ENCODE measurements around the gene IFT57. TPM values are rescaled to one million over a fixed set of nuclear protein-coding genes. Genes with fewer than 3 reads are reported as not detected.
"Not testable (repeated sequence)": the region's sequence is repeated elsewhere in the genome, so short reads cannot be mapped to it uniquely, and the experiment has no call there.

IFT57 gene
- total RNA-seq, 1 donor, result 74.9 TPM

DNA sequence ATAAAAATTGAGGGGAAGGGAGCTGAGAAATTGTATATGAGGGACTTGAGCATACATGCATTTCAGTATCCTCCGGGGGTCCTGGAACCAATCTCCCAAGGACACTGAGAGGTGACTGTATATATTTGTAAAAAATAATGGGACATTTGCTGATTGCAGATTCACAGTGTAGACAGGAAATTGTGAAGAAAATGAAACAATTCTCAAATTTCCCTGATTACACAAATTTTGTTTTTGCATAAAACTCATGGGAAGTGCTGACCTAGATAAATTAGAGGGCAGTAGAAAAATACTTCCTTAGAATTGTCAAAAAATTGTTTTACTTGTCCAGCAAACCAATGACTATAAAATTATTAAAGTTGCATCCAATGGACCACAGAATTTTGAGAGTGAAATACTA lies 64.0 kb downstream of the IFT57 start:
- H3K27ac ChIP-seq (ENCODE audit: low read depth, low read length), result no peak overlapping the region
- H3K36me3 ChIP-seq (ENCODE audit: insufficient read depth, low read length), result peaks cover 7% of the 10 kb centered on the region
- H3K4me1 ChIP-seq (ENCODE audit: insufficient read depth, low read length), result peaks cover 17% of the 10 kb centered on the region
- TF ChIP-seq, protein P1, sequence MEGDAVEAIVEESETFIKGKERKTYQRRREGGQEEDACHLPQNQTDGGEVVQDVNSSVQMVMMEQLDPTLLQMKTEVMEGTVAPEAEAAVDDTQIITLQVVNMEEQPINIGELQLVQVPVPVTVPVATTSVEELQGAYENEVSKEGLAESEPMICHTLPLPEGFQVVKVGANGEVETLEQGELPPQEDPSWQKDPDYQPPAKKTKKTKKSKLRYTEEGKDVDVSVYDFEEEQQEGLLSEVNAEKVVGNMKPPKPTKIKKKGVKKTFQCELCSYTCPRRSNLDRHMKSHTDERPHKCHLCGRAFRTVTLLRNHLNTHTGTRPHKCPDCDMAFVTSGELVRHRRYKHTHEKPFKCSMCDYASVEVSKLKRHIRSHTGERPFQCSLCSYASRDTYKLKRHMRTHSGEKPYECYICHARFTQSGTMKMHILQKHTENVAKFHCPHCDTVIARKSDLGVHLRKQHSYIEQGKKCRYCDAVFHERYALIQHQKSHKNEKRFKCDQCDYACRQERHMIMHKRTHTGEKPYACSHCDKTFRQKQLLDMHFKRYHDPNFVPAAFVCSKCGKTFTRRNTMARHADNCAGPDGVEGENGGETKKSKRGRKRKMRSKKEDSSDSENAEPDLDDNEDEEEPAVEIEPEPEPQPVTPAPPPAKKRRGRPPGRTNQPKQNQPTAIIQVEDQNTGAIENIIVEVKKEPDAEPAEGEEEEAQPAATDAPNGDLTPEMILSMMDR (IDR thresholded peaks at IDR 0.05; ENCODE audit: extremely low read depth, low read depth, low read length), result no peak
- H3K4me2 ChIP-seq (ENCODE audit: insufficient read depth, low read length), result no peak overlapping the region
- H3K27me3 ChIP-seq (ENCODE audit: insufficient read depth, low read length), result no peaks in the 10 kb centered on the region
- no peaks in the 10 kb centered on the region for H3K79me2 ChIP-seq (ENCODE audit: insufficient read depth, low read length)
- no peaks in the 10 kb centered on the region for H3K9me3 ChIP-seq (ENCODE audit: low read depth, low read length)
- no peak overlapping the region for H2AFZ ChIP-seq (ENCODE audit: low read length)
- H4K20me1 ChIP-seq (ENCODE audit: insufficient read depth, low read length), result no peaks in the 10 kb centered on the region
- DNase-seq (ENCODE audit: insufficient read length, low spot score, missing footprints), result no peak
- no peak overlapping the region for H3K4me3 ChIP-seq (ENCODE audit: insufficient read depth, low read length)

DNA sequence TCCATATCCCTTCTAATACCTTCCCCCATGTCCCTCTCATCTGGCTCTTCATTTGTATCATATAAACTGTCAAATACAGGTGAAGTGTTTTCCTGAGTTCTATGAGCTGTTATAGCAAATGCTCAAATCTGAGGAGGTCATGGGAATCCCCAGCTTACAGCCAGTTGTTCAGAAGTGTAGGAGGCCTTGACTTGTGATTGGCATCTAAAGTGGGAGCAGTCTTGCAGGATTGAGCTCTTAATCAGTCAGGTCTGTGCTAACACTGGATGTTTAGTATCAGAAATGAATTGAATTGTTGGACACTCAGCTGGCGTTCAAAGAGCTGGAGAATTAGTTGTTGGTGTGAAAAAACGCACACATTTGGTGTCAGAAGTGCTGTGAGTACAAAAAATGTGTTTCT lies 65.0 kb downstream of the IFT57 start:
- Histone ChIP-seq H3K27me3 (ENCODE audit: insufficient read depth, low read length) (no peaks in the 10 kb centered on the region), H3K4me3 (ENCODE audit: insufficient read depth, low read length) (no peak overlapping the region), H3K4me1 (ENCODE audit: insufficient read depth, low read length) (peaks cover 21% of the 10 kb centered on the region), H3K27ac (ENCODE audit: low read depth, low read length) (no peak overlapping the region), H3K79me2 (ENCODE audit: insufficient read depth, low read length) (no peaks in the 10 kb centered on the region), H3K9me3 (ENCODE audit: low read depth, low read length) (no peaks in the 10 kb centered on the region), H4K20me1 (ENCODE audit: insufficient read depth, low read length) (no peaks in the 10 kb centered on the region), H3K36me3 (ENCODE audit: insufficient read depth, low read length) (peaks cover 7% of the 10 kb centered on the region), H2AFZ (ENCODE audit: low read length) (no peak overlapping the region), H3K4me2 (ENCODE audit: insufficient read depth, low read length) (no peak overlapping the region)
- no peak for DNase-seq (ENCODE audit: insufficient read length, low spot score, missing footprints)
- TF ChIP-seq, protein P1 (IDR thresholded peaks at IDR 0.05; ENCODE audit: extremely low read depth, low read depth, low read length), result no peak

DNA sequence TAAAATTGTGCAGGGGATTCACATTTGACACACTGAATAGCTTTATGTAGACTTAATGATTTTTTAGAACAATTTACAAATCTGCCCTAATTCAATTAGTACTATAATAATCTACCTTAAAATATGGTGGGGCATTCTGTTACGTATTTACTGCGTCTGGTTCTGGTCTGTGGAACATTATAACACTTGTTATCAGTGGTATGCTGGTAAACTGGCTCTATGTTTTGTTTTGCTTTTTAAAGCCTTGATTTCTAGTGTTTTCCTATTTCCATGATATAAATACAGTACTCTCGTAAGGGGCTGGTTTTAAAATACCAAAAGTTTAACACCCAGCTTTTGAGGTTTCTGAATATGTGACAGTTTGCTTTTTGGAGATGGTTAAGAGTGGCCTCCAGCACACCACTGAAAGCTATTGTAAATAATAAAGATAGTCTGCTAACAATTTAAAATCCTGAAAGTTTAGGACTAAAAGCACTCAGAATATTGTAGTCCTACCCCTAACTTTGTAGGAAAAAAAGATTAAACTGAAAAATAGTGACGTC lies 65.8 kb downstream of the IFT57 start:
- Histone ChIP-seq H3K27ac (ENCODE audit: low read depth, low read length) (no peak overlapping the region), H3K9me3 (ENCODE audit: low read depth, low read length) (no peaks in the 10 kb centered on the region)

DNA sequence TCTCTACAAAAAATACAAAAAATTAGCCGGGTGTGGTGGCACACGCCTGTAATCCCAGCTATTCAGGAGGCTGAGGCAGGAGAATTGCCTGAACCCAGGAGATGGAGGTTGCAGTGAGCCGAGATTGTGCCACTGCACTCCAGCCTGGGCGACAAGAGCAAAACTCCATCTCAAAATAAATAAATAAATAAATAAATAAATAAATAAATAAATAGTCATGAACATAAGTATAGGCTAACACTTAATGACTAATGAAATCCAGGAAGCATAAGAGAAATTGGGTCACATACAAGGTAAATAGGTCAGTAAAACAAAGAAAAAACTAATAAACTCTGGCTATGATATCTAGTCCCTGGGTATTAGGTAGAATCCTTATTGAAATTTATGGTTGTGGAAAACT lies 66.6 kb downstream of the IFT57 start:
- not testable (repeated sequence) for H3K9me3 ChIP-seq (ENCODE audit: low read depth, low read length); H3K4me2 ChIP-seq (ENCODE audit: insufficient read depth, low read length); H3K27me3 ChIP-seq (ENCODE audit: insufficient read depth, low read length); H3K79me2 ChIP-seq (ENCODE audit: insufficient read depth, low read length); H4K20me1 ChIP-seq (ENCODE audit: insufficient read depth, low read length); H3K27ac ChIP-seq (ENCODE audit: low read depth, low read length); H3K36me3 ChIP-seq (ENCODE audit: insufficient read depth, low read length); DNase-seq (ENCODE audit: insufficient read length, low spot score, missing footprints); H3K4me3 ChIP-seq (ENCODE audit: insufficient read depth, low read length); H2AFZ ChIP-seq (ENCODE audit: low read length)
- H3K4me1 ChIP-seq (ENCODE audit: insufficient read depth, low read length), result peaks cover 21% of the 10 kb centered on the region

More for the DNA sequence above, 65.8 kb downstream of the IFT57 start:
- Histone ChIP-seq H3K4me1 (ENCODE audit: insufficient read depth, low read length) (peaks cover 21% of the 10 kb centered on the region), H3K79me2 (ENCODE audit: insufficient read depth, low read length) (no peaks in the 10 kb centered on the region), H4K20me1 (ENCODE audit: insufficient read depth, low read length) (no peaks in the 10 kb centered on the region), H3K27me3 (ENCODE audit: insufficient read depth, low read length) (no peaks in the 10 kb centered on the region), H2AFZ (ENCODE audit: low read length) (no peak overlapping the region), H3K4me2 (ENCODE audit: insufficient read depth, low read length) (no peak overlapping the region), H3K4me3 (ENCODE audit: insufficient read depth, low read length) (no peak overlapping the region), H3K36me3 (ENCODE audit: insufficient read depth, low read length) (peaks cover under 1% of the 10 kb centered on the region)
- TF ChIP-seq, protein P1 (IDR thresholded peaks at IDR 0.05; ENCODE audit: extremely low read depth, low read depth, low read length), result no peak
- DNase-seq (ENCODE audit: insufficient read length, low spot score, missing footprints), result no peak
